Breast epithelium (tissue), 4 donors: Measurements from ENCODE around the gene SH2D3C. TPM values are rescaled to one million over a fixed set of nuclear protein-coding genes. Genes with fewer than 3 reads are reported as not detected.
A peak's percentile ranks its signal among the peaks of the same experiment; 100 is the strongest.
"Not testable (repeated sequence)": the region's sequence is repeated elsewhere in the genome, so short reads cannot be mapped to it uniquely, and the experiment has no call there.

ENCODE experiments used
- DNase-seq, 2 donors: peaks; one replicate each; pipeline ENCODE4 v3.0.0-alpha.2; 2019; ENCODE audit warnings: low spot score in 2 of 2
- H3K27ac ChIP-seq, 2 donors: fragments of 200-600 bp; sonication (generic) in 1 of 2; one replicate each; pipeline ENCODE4 v1.5.1; 2016 to 2019; ENCODE audit warnings: mild to moderate bottlenecking in 1 of 2
- H3K27me3 ChIP-seq, 2 donors: fragments of 200-600 bp; sonication (generic) in 1 of 2; one replicate each; pipeline versions ENCODE4 v1.5.1 to v1.6.0; 2017 to 2019; ENCODE audit warnings: control low read depth in 1 of 2, mild to moderate bottlenecking in 1 of 2
- H3K36me3 ChIP-seq: fragments of 200-600 bp; one replicate; pipeline ENCODE4 v1.5.1; 2019
- H3K4me1 ChIP-seq, 2 donors: fragments of 200-600 bp; sonication (generic); one replicate each; pipeline ENCODE4 v1.5.1; 2016 to 2019; ENCODE audit warnings: control low read depth in 1 of 2
- H3K4me3 ChIP-seq, 3 donors: fragments of 200-600 bp; sonication (generic); 1 replicate in 2 of 3; 2 replicates in 1 of 3; pipeline ENCODE4 v1.5.1; 2016 to 2019; ENCODE audit warnings: mild to moderate bottlenecking in 3 of 3, moderate library complexity in 2 of 3
- H3K9me3 ChIP-seq, 2 donors: fragments of 200-600 bp; sonication (generic) in 1 of 2; one replicate each; pipeline ENCODE4 v1.5.1; 2016 to 2019; ENCODE audit warnings: control low read depth in 1 of 2
- CTCF ChIP-seq, 3 donors: fragments of 450-650 bp; IDR thresholded peaks; one replicate each; pipeline ENCODE4 v1.5.1; 2016 to 2017; ENCODE audit warnings: antibody characterized with exemption in 3 of 3, mild to moderate bottlenecking in 3 of 3, moderate library complexity in 3 of 3
- POLR2A ChIP-seq: fragments of 450-650 bp; IDR thresholded peaks from one replicate; pipeline ENCODE4 v1.6.1; 2016; ENCODE audit warnings: antibody characterized with exemption, mild to moderate bottlenecking, moderate library complexity
- POLR2AphosphoS5 ChIP-seq, 3 donors: sonication (generic); formaldehyde crosslinking; IDR thresholded peaks; one replicate each; pipeline ENCODE4 v1.6.1; 2017; ENCODE audit warnings: antibody characterized with exemption in 3 of 3
- intact Hi-C: fragments of 100-400 bp; cut with DNase I; formaldehyde crosslinking; loops from one replicate; pipeline ENCODE4 v1.15.1; 2023; ENCODE audit warnings: low total_unique reads
- total RNA-seq, 3 donors: library from RNA; depleted of rRNA; stranded (reverse); fragments of >200 nt; gene quantifications; one replicate each; pipeline ENCODE4 v1.1.0, GENCODE V29; 2016

SH2D3C gene
- total RNA-seq, 3 donors from 2014 or later: 6.0 to 15.4 (median 6.9) TPM

- no peak for DNase-seq
- H3K36me3 ChIP-seq: no peaks in the 10 kb centered on the region
- peak overlapping the region in 1 of 2 donors; percentile 84 for H3K27ac ChIP-seq
- H3K4me1 ChIP-seq: no peaks in the 10 kb centered on the region
- TF ChIP-seq POLR2AphosphoS5 (IDR thresholded peaks at IDR 0.05) (no peak), POLR2A (no peak), CTCF (IDR thresholded peaks at IDR 0.05) (no peak)
- H3K4me3 ChIP-seq: peak overlapping the region in 1 of 3 donors; percentile 37
- no peaks in the 10 kb centered on the region for H3K27me3 ChIP-seq
- intact Hi-C loops: no loop called here
- H3K9me3 ChIP-seq: no peaks in the 10 kb centered on the region
Observed at GRCh38 chr9:127761491-127761956, 16.9 kb downstream of the SH2D3C start.

- DNase-seq: no peak
- peaks cover 0 to 3% of the 10 kb centered on the region in 2 donors for H3K27me3 ChIP-seq
- no peaks in the 10 kb centered on the region for H3K36me3 ChIP-seq
- peak overlapping the region in 1 of 2 donors; percentile 84 for H3K27ac ChIP-seq
- intact Hi-C loops: no loop called here
- no peak overlapping the region for H3K4me3 ChIP-seq
- H3K4me1 ChIP-seq: no peaks in the 10 kb centered on the region
- no peaks in the 10 kb centered on the region for H3K9me3 ChIP-seq
- TF ChIP-seq POLR2A (no peak), CTCF (IDR thresholded peaks at IDR 0.05) (no peak), POLR2AphosphoS5 (IDR thresholded peaks at IDR 0.05) (no peak)
Observed at GRCh38 chr9:127761061-127761460, 17.4 kb downstream of the SH2D3C start.

GRCh38 chr9:127758843-127759242 lies 19.6 kb downstream of the SH2D3C start:
- Histone ChIP-seq H3K27ac (no peak overlapping the region), H3K9me3 (no peaks in the 10 kb centered on the region), H3K4me1 (peaks cover 3 to 4% of the 10 kb centered on the region in 2 donors), H3K36me3 (no peaks in the 10 kb centered on the region), H3K27me3 (peaks cover 4 to 25% of the 10 kb centered on the region in 2 donors), H3K4me3 (no peak overlapping the region)
- no peak for DNase-seq
- intact Hi-C loops: no loop called here
- TF ChIP-seq CTCF (IDR thresholded peaks at IDR 0.05) (no peak), POLR2AphosphoS5 (IDR thresholded peaks at IDR 0.05) (no peak), POLR2A (no peak)

GRCh38 chr9:127756776-127757175 lies 21.7 kb downstream of the SH2D3C start:
- H3K4me1 ChIP-seq, DNase-seq, intact Hi-C loops, H3K27ac ChIP-seq, H3K36me3 ChIP-seq, H3K4me3 ChIP-seq, H3K9me3 ChIP-seq: not testable (repeated sequence)
- peaks cover 4 to 31% of the 10 kb centered on the region in 2 donors for H3K27me3 ChIP-seq

GRCh38 chr9:127756233-127756632 lies 22.2 kb downstream of the SH2D3C start:
- no peak for DNase-seq
- Histone ChIP-seq H3K9me3 (no peaks in the 10 kb centered on the region), H3K27ac (no peak overlapping the region), H3K4me3 (no peak overlapping the region), H3K36me3 (no peaks in the 10 kb centered on the region), H3K4me1 (peaks cover 3 to 4% of the 10 kb centered on the region in 2 donors), H3K27me3 (peaks cover 4 to 31% of the 10 kb centered on the region in 2 donors)
- intact Hi-C loops: no loop called here
- TF ChIP-seq CTCF (IDR thresholded peaks at IDR 0.05) (no peak), POLR2A (no peak)
